BJ (cell line): ENCODE measurements around the gene OR5AS1. TPM values are rescaled to one million over a fixed set of nuclear protein-coding genes. Genes with fewer than 3 reads are reported as not detected.

Source experiments
- CTCF ChIA-PET: fragments of 350-600 bp; formaldehyde crosslinking; extraction: SDS; loops from one replicate; lab custom pipeline; 2021; ENCODE audit warnings: antibody characterized with exemption, inconsistent platforms; lab: Yijun Ruan, JAX
- POLR2A ChIA-PET: fragments of 300-600 bp; sonication (Branson Sonifier 250); formaldehyde crosslinking; extraction: SDS; loops from one replicate; lab custom pipeline; 2021; ENCODE audit warnings: antibody characterized with exemption; lab: Charles Lee
- DNase-seq: peaks from one replicate; pipeline ENCODE4 v3.0.0-alpha.2; 2011; ENCODE audit warnings: low read depth
- H3K27me3 ChIP-seq: 2 replicates; pipeline ENCODE4 v1.6.0; 2011; ENCODE audit warnings: low read length; ENCODE audit not compliant: control insufficient read depth, insufficient read depth
- H3K36me3 ChIP-seq: 2 replicates; pipeline ENCODE4 v1.5.1; 2011; ENCODE audit warnings: low read length; ENCODE audit not compliant: control insufficient read depth, insufficient read depth
- H3K4me3 ChIP-seq: 2 replicates; pipeline ENCODE4 v1.5.1; 2011; ENCODE audit warnings: low read depth, mild to moderate bottlenecking, control low read depth, low read length
- polyA minus RNA-seq: library from RNA; depleted of rRNA, polyadenylated mRNA; stranded (reverse); fragments of >200 nt; gene quantifications from 2 replicates; pipeline ENCODE4 v1.2.3, GENCODE V29; 2011; rRNA and poly(A)+ RNA removed
- polyA plus RNA-seq: library from polyadenylated mRNA; depleted of rRNA; stranded (reverse); fragments of >200 nt; gene quantifications from 2 replicates; pipeline ENCODE4 v1.2.3, GENCODE V29; 2011; rRNA removed
- TF ChIP-seq, protein P1 (sequence below): IDR thresholded peaks from 2 replicates; pipeline ENCODE4 v1.5.1; 2011; ENCODE audit warnings: low read depth, mild to moderate bottlenecking, control low read depth, inconsistent platforms, low read length, moderate library complexity; ENCODE audit not compliant: insufficient read depth

Gene OR5AS1
- not detected in 2 replicates for polyA plus RNA-seq
- polyA minus RNA-seq, result not detected in 2 replicates

DNA sequence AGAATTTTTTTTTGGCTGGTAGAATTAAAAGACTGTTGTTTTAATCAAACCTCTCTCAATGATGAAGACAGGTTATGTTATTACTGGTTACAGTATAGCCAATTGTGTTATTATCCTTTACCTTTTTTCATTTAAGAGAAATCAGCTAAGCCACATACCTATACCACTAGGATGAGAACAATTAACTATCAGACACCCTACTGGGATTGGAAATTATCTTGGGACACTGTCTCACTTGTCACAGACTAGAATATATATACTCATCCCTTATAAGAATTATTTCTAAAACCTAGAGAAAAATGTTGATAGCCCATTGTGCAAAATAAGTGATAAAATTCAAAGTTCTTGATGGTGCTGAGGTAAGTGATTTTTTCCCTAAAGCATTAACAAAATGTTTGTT is at the start of gene OR5AS1:
OR5AS1 (plus strand) TSS at position 301 of the 400 bp plus-strand sequence. CDS start 2,765 bp downstream, outside the sequence.
- Histone ChIP-seq H3K36me3 (no peaks in the 10 kb centered on the region), H3K4me3 (no peak within 1 kb of the TSS), H3K27me3 (no peaks in the 10 kb centered on the region)
- POLR2A ChIA-PET, result no interaction called here
- DNase-seq, result no peak
- CTCF ChIA-PET, result no interaction called here
- TF ChIP-seq, protein P1, sequence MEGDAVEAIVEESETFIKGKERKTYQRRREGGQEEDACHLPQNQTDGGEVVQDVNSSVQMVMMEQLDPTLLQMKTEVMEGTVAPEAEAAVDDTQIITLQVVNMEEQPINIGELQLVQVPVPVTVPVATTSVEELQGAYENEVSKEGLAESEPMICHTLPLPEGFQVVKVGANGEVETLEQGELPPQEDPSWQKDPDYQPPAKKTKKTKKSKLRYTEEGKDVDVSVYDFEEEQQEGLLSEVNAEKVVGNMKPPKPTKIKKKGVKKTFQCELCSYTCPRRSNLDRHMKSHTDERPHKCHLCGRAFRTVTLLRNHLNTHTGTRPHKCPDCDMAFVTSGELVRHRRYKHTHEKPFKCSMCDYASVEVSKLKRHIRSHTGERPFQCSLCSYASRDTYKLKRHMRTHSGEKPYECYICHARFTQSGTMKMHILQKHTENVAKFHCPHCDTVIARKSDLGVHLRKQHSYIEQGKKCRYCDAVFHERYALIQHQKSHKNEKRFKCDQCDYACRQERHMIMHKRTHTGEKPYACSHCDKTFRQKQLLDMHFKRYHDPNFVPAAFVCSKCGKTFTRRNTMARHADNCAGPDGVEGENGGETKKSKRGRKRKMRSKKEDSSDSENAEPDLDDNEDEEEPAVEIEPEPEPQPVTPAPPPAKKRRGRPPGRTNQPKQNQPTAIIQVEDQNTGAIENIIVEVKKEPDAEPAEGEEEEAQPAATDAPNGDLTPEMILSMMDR, result no peak

DNA sequence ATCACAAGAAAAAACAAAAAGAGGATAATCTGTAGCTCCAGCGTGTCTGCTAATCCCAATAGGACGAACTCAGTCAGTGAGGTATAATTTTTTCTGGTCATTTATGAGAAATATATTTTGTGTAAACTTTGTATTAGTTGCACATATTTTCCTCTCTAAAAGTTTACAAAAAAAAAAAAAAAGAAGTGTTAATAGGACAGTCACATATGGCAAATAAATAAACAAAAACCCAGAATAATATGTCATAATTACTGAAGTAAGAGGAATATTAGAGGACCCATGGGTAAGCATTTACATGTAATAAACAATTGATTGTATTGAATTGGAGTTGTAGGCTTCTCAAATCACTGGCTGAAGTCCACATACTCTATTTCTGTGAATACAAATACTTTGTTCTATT is 32.9 kb upstream of the OR5AS1 start, which contains the start of gene OR5F1:
OR5F1 (minus strand) TSS at position 101 of the 400 bp plus-strand sequence; CDS start at position 101, 0 bp downstream.
- TF ChIP-seq, protein P1, result no peak
- Histone ChIP-seq H3K4me3 (no peak within 1 kb of the TSS), H3K36me3 (no peaks in the 10 kb centered on the region), H3K27me3 (no peaks in the 10 kb centered on the region)
- ChIA-PET POLR2A (no interaction called here), CTCF (no interaction called here)
- no peak for DNase-seq

DNA sequence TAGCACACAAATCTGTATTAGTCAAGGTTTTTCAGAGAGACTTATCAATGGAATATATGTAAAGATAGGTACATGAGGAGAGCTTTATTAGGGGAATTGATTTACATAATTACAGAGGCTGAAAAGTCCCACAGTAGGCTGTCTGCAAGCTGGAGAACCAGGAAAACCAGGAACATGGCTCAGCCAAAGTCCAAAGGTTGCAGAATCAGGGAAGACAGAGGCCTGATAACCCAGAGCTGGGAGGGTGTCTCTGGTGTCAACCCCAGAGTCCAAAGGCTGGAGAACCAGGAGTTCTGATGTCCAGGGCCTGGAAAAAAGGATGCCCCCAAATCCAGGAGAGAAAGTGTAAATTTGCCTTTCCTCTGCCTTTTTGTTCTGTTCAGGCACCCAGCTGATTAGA is 16.7 kb upstream of the OR5AS1 start:
- Histone ChIP-seq H3K27me3 (no peaks in the 10 kb centered on the region), H3K36me3 (no peaks in the 10 kb centered on the region), H3K4me3 (no peak overlapping the region)
- ChIA-PET POLR2A (no interaction called here), CTCF (interaction anchor here (0.6 kb wide), 1 partner anchor 49 kb away, joined by 3 read pairs; no protein-coding TSS in a partner anchor)
- no peak for DNase-seq
- TF ChIP-seq, protein P1, result no peak

DNA sequence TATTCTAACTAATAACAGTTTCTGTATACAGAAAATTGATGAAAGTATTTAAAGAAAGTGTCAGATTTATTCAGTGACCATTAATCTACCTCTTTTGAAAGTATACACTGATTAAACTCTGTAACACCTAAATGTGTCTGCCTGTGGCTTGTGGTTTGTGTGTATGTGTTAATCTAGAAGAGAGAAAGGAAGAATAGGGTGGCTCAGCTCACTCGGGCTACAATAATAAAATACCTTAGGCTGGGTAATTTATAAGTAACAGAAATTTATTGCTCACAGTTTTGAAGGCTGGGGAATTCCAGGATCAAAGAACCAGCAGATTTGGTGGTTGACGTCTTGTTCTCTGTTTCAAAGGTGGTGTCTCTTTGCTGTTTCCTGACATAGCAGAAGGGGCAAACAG is 13.6 kb upstream of the OR5AS1 start:
- no peaks in the 10 kb centered on the region for H3K27me3 ChIP-seq
- CTCF ChIA-PET, result no interaction called here
- POLR2A ChIA-PET, result no interaction called here
- DNase-seq, result no peak
- H3K36me3 ChIP-seq, result no peaks in the 10 kb centered on the region
- no peak overlapping the region for H3K4me3 ChIP-seq
- TF ChIP-seq, protein P1, result no peak

DNA sequence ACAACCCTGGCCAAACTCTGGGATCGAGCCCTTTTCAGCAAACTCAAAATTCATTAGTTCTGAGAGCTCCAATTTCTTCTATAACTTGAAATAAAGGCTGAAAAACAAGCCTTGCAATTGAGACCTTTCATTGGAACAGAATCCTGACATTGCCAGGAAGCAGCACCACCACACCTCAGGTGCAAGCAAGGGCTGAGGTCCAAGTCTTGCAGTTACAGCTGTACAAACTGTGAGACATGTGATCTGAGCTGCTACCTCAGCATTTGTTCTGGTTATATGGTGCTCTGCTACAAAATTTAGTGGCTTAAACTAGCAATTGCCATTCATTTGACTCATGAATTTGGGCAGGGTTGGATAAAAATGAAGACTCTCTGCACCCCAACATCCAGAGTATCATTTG is 18.1 kb downstream of the OR5AS1 start:
- TF ChIP-seq, protein P1, result no peak
- no peaks in the 10 kb centered on the region for H3K36me3 ChIP-seq
- ChIA-PET CTCF (interaction anchor here (0.8 kb wide), 1 partner anchor 10 kb away, joined by 4 read pairs; no protein-coding TSS in a partner anchor), POLR2A (no interaction called here)
- no peak overlapping the region for H3K4me3 ChIP-seq
- DNase-seq, result no peak
- H3K27me3 ChIP-seq, result no peaks in the 10 kb centered on the region
